Measurements from ENCODE around the gene FUT1. TPM values are rescaled to one million over a fixed set of nuclear protein-coding genes. Genes with fewer than 3 reads are reported as not detected.
A peak's percentile ranks its signal among the peaks of the same experiment; 100 is the strongest.

Gene FUT1
- polyA plus RNA-seq (2012; ENCODE audit: low read depth, missing spikeins) = not detected

GRCh38 chr19:48752496-48753365 is at the start of gene FUT1:
TSS of gene FUT1 (minus strand) at chr19:48752641. CDS start at chr19:48751281, 1,360 bp downstream.
- TF ChIP-seq TAF1 (IDR thresholded peaks at IDR 0.05; ENCODE audit: low read depth, low read length) (no peak), PAX5 (IDR thresholded peaks at IDR 0.05; ENCODE audit: insufficient read depth, low read length, severe bottlenecking) (no peak), POLR2A (IDR thresholded peaks at IDR 0.05; ENCODE audit: low read depth, low read length) (no peak), POLR2AphosphoS5 (IDR thresholded peaks at IDR 0.05; ENCODE audit: low read depth, low read length) (no peak), POU2F2 (IDR thresholded peaks at IDR 0.05; ENCODE audit: low read depth, low read length) (no peak), SPI1 (IDR thresholded peaks at IDR 0.05; ENCODE audit: low read depth, low read length) (no peak)
- no peak for DNase-seq (ENCODE audit: insufficient read length, low spot score)
- FAIRE-seq = no peak

DNA sequence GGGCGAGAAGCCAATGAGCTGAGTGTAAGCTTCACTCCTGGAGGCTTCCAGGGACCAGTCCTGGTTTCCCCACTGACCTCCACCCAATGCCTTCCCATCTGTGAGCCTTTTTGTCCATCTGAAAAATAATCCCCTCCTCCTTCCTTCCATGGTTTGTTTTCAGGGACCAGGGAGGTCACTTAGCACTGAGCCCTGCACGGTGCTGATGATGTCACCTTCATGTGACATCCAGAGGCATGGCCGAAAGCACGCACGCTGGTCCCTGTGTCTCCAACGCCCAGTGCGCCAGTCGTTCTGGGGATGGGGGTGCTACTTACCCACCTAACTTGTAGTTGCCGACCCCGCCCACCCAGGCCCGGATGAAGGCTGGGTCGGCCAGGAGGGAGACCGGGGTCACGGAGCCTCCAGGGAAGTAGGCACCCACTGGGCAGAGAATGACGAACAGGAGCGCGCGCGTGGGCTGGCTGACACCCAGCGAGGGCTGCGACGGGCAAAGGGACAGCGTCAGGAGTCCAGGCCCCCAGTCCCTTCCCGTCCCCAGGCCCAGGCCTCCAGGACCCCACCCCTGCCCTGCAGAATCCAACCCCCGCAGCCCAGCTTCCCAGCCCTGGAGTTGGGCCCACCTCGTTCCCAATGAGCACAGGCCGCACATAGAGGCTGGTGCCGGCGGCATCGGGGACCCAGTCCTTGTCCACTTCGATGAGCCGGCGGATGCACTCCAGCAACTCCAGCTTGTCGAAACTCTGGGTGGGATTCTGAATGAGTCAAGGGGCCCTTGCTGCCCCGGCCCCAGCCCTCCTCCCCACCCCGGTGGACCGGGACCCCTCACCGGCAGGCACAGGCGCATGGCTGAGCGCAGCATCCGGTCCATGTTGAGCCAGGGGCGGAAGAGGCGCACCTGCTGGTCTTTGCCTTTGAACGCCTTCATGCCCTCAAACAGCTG is 47.2 kb upstream of the FUT1 start:
- TF ChIP-seq POU2F2 (IDR thresholded peaks at IDR 0.05; ENCODE audit: low read depth, low read length) (no peak), POLR2AphosphoS5 (IDR thresholded peaks at IDR 0.05; ENCODE audit: low read depth, low read length) (no peak), POLR2A (IDR thresholded peaks at IDR 0.05; ENCODE audit: low read depth, low read length) (no peak), SPI1 (IDR thresholded peaks at IDR 0.05; ENCODE audit: low read depth, low read length) (no peak), TAF1 (IDR thresholded peaks at IDR 0.05; ENCODE audit: low read depth, low read length) (no peak), PAX5 (IDR thresholded peaks at IDR 0.05; ENCODE audit: insufficient read depth, low read length, severe bottlenecking) (no peak)
- FAIRE-seq (no peak), DNase-seq (ENCODE audit: insufficient read length, low spot score) (no peak)

- DNase-seq (ENCODE audit: insufficient read length, low spot score) = no peak
- TF ChIP-seq POLR2A (IDR thresholded peaks at IDR 0.05; ENCODE audit: low read depth, low read length) (no peak), POLR2AphosphoS5 (IDR thresholded peaks at IDR 0.05; ENCODE audit: low read depth, low read length) (no peak), PAX5 (IDR thresholded peaks at IDR 0.05; ENCODE audit: insufficient read depth, low read length, severe bottlenecking) (no peak), SPI1 (IDR thresholded peaks at IDR 0.05; ENCODE audit: low read depth, low read length) (no peak), POU2F2 (IDR thresholded peaks at IDR 0.05; ENCODE audit: low read depth, low read length) (no peak), TAF1 (IDR thresholded peaks at IDR 0.05; ENCODE audit: low read depth, low read length) (no peak)
- FAIRE-seq = no peak
Measured at GRCh38 chr19:48798937-48799336, 46.5 kb upstream of the FUT1 start.

DNA sequence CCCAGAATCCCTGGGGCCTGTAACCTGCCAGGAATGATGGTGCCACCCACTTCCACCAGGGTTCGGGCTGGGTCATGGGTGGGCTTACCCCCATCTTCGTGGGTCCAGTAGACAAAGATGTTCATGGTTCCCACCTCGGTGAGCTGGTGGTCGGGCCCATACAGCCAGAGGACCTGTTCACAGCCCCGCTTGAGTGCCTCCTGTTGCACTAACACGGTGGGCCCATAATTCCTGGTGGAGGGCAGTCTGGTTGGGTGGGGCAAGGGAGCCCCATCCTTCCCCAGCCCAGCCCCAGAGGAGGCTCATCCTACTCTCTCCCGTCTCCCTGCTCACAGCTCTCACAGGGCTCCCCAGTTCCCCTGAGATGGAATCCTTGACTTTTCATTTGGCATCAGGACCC is 44.7 kb upstream of the FUT1 start:
- FAIRE-seq (no peak), DNase-seq (ENCODE audit: insufficient read length, low spot score) (no peak)
- TF ChIP-seq SPI1 (IDR thresholded peaks at IDR 0.05; ENCODE audit: low read depth, low read length) (no peak), POU2F2 (IDR thresholded peaks at IDR 0.05; ENCODE audit: low read depth, low read length) (no peak), POLR2A (IDR thresholded peaks at IDR 0.05; ENCODE audit: low read depth, low read length) (no peak), POLR2AphosphoS5 (IDR thresholded peaks at IDR 0.05; ENCODE audit: low read depth, low read length) (no peak), TAF1 (IDR thresholded peaks at IDR 0.05; ENCODE audit: low read depth, low read length) (no peak), PAX5 (IDR thresholded peaks at IDR 0.05; ENCODE audit: insufficient read depth, low read length, severe bottlenecking) (no peak)

- TF ChIP-seq PAX5 (IDR thresholded peaks at IDR 0.05; ENCODE audit: insufficient read depth, low read length, severe bottlenecking) (no peak), POU2F2 (IDR thresholded peaks at IDR 0.05; ENCODE audit: low read depth, low read length) (no peak), TAF1 (IDR thresholded peaks at IDR 0.05; ENCODE audit: low read depth, low read length) (no peak), POLR2AphosphoS5 (IDR thresholded peaks at IDR 0.05; ENCODE audit: low read depth, low read length) (no peak), POLR2A (IDR thresholded peaks at IDR 0.05; ENCODE audit: low read depth, low read length) (no peak), SPI1 (IDR thresholded peaks at IDR 0.05; ENCODE audit: low read depth, low read length) (no peak)
- FAIRE-seq (no peak), DNase-seq (ENCODE audit: insufficient read length, low spot score) (no peak)
Measured at GRCh38 chr19:48796298-48797083, 44.0 kb upstream of the FUT1 start.

GRCh38 chr19:48795685-48796070 is 43.2 kb upstream of the FUT1 start:
- TF ChIP-seq POLR2A (IDR thresholded peaks at IDR 0.05; ENCODE audit: low read depth, low read length) (no peak), SPI1 (IDR thresholded peaks at IDR 0.05; ENCODE audit: low read depth, low read length) (no peak), PAX5 (IDR thresholded peaks at IDR 0.05; ENCODE audit: insufficient read depth, low read length, severe bottlenecking) (no peak), POU2F2 (IDR thresholded peaks at IDR 0.05; ENCODE audit: low read depth, low read length) (no peak), POLR2AphosphoS5 (IDR thresholded peaks at IDR 0.05; ENCODE audit: low read depth, low read length) (no peak), TAF1 (IDR thresholded peaks at IDR 0.05; ENCODE audit: low read depth, low read length) (no peak)
- no peak for FAIRE-seq
- no peak for DNase-seq (ENCODE audit: insufficient read length, low spot score)

- TF ChIP-seq PAX5 (IDR thresholded peaks at IDR 0.05; ENCODE audit: insufficient read depth, low read length, severe bottlenecking) = peak; percentile 37
- no peak for TF ChIP-seq TAF1 (IDR thresholded peaks at IDR 0.05; ENCODE audit: low read depth, low read length)
- TF ChIP-seq POU2F2 (IDR thresholded peaks at IDR 0.05; ENCODE audit: low read depth, low read length) = peak; percentile 46; the same call in 1 of the 2 replicates
- no peak for TF ChIP-seq POLR2AphosphoS5 (IDR thresholded peaks at IDR 0.05; ENCODE audit: low read depth, low read length)
- peak; percentile 99 for FAIRE-seq
- peak; percentile 90 for DNase-seq (ENCODE audit: insufficient read length, low spot score)
Measured at GRCh38 chr19:48795055-48795684, 42.7 kb upstream of the FUT1 start.

DNA sequence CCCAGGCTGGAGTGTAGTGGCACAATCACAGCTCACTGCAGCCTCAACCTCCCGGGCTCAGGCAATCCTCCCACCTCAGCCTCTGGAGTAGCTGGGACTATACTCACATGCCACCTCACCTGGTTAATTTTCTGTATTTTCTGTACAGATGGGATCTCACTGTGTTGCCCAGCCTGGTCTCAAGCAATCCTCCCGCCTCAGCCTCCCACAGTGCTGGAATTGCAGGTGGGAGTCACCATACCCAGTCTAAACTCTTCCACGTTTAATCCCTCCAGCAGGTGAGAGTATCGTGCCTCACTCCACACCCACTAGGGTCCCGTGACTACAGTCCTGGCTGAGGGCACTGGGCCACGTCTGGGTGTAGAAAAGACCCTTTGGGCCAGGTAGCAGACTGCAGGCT is 41.9 kb upstream of the FUT1 start:
- TF ChIP-seq SPI1 (IDR thresholded peaks at IDR 0.05; ENCODE audit: low read depth, low read length) (no peak), POLR2A (IDR thresholded peaks at IDR 0.05; ENCODE audit: low read depth, low read length) (no peak), PAX5 (IDR thresholded peaks at IDR 0.05; ENCODE audit: insufficient read depth, low read length, severe bottlenecking) (no peak), POU2F2 (IDR thresholded peaks at IDR 0.05; ENCODE audit: low read depth, low read length) (no peak), POLR2AphosphoS5 (IDR thresholded peaks at IDR 0.05; ENCODE audit: low read depth, low read length) (no peak), TAF1 (IDR thresholded peaks at IDR 0.05; ENCODE audit: low read depth, low read length) (no peak)
- FAIRE-seq = no peak
- no peak for DNase-seq (ENCODE audit: insufficient read length, low spot score)

Data from GM12891 (cell line).